ENCODE measurements around the gene METTL23. TPM values are rescaled to one million over a fixed set of nuclear protein-coding genes. Genes with fewer than 3 reads are reported as not detected.
"Not testable (repeated sequence)": the region's sequence is repeated elsewhere in the genome, so short reads cannot be mapped to it uniquely, and the experiment has no call there.

METTL23 gene
- polyA plus RNA-seq, 1 donor from 2014 or later: 59.8 TPM

- TF ChIP-seq POLR2AphosphoS5 (IDR thresholded peaks at IDR 0.05): peak; percentile 28
- TF ChIP-seq RAD21 (conservative IDR thresholded peaks at IDR 0.05): no peak
- no peak for TF ChIP-seq MXI1 (conservative IDR thresholded peaks at IDR 0.05; ENCODE audit: poor library complexity, severe bottlenecking)
- Histone ChIP-seq H3K9ac (ENCODE audit: low read length) (peak overlapping the region; percentile 73), H2AFZ (ENCODE audit: low read depth, low read length) (no peak overlapping the region), H3K79me2 (replicated peaks; ENCODE audit: insufficient read depth, low read length) (peaks cover 18% of the 10 kb centered on the region), H3K27ac (ENCODE audit: low read length) (peak overlapping the region; percentile 61), H4K20me1 (ENCODE audit: insufficient read depth) (no peaks in the 10 kb centered on the region), H3K27me3 (ENCODE audit: insufficient read depth, low read depth, low read length) (no peaks in the 10 kb centered on the region), H3K9me3 (ENCODE audit: low read length) (no peaks in the 10 kb centered on the region), H3K9me2 (ENCODE audit: insufficient read depth, low read length) (no peaks in the 10 kb centered on the region), H3K36me3 (ENCODE audit: insufficient read depth, low read length) (no peaks in the 10 kb centered on the region), H3K4me3 (ENCODE audit: low read length) (peak overlapping the region; percentile 79), H3F3A (ENCODE audit: insufficient read depth, low read length, poor library complexity, severe bottlenecking) (no peaks in the 10 kb centered on the region), H3K4me2 (ENCODE audit: low read length) (peak overlapping the region; percentile 87)
These were observed 17.3 kb upstream of the METTL23 start for GRCh38 chr17:76709077-76709950.

- peak; percentile 67 for TF ChIP-seq MXI1 (conservative IDR thresholded peaks at IDR 0.05; ENCODE audit: poor library complexity, severe bottlenecking)
- not testable (repeated sequence) for H3K9me3 ChIP-seq (ENCODE audit: low read length); H3K9me2 ChIP-seq (ENCODE audit: insufficient read depth, low read length); H3K36me3 ChIP-seq (ENCODE audit: insufficient read depth, low read length); H4K20me1 ChIP-seq (ENCODE audit: insufficient read depth); H3K27me3 ChIP-seq (ENCODE audit: insufficient read depth, low read depth, low read length); H3F3A ChIP-seq (ENCODE audit: insufficient read depth, low read length, poor library complexity, severe bottlenecking)
- H3K79me2 ChIP-seq (replicated peaks; ENCODE audit: insufficient read depth, low read length): peaks cover 13% of the 10 kb centered on the region
- H3K9ac ChIP-seq (ENCODE audit: low read length): peak overlapping the region; percentile 73
- H3K4me3 ChIP-seq (ENCODE audit: low read length): peak overlapping the region; percentile 79
- peak overlapping the region; percentile 61 for H3K27ac ChIP-seq (ENCODE audit: low read length)
- peak overlapping the region; percentile 8 for H2AFZ ChIP-seq (ENCODE audit: low read depth, low read length)
- peak overlapping the region; percentile 87 for H3K4me2 ChIP-seq (ENCODE audit: low read length)
These were observed 16.4 kb upstream of the METTL23 start for GRCh38 chr17:76709951-76710862.

GRCh38 chr17:76710863-76711611, 15.6 kb upstream of the METTL23 start, which contains the start of gene MXRA7:
Gene MXRA7 (minus strand): TSS chr17:76710965. CDS start chr17:76710946, 19 bp downstream.
- Histone ChIP-seq H3K4me2 (ENCODE audit: low read length) (peak within 1 kb of the TSS; percentile 87), H3K9me3 (ENCODE audit: low read length) (no peaks in the 10 kb centered on the region), H3K79me2 (replicated peaks; ENCODE audit: insufficient read depth, low read length) (peaks cover 6% of the 10 kb centered on the region), H4K20me1 (ENCODE audit: insufficient read depth) (no peaks in the 10 kb centered on the region), H3K4me3 (ENCODE audit: low read length) (peak within 1 kb of the TSS; percentile 79), H3K36me3 (ENCODE audit: insufficient read depth, low read length) (peaks cover 4% of the 10 kb centered on the region), H3K27ac (ENCODE audit: low read length) (peak within 1 kb of the TSS; percentile 63), H3K9ac (ENCODE audit: low read length) (peak within 1 kb of the TSS; percentile 73), H3K9me2 (ENCODE audit: insufficient read depth, low read length) (no peaks in the 10 kb centered on the region), H3K27me3 (ENCODE audit: insufficient read depth, low read depth, low read length) (no peaks in the 10 kb centered on the region), H3F3A (ENCODE audit: insufficient read depth, low read length, poor library complexity, severe bottlenecking) (no peaks in the 10 kb centered on the region), H2AFZ (ENCODE audit: low read depth, low read length) (peak within 1 kb of the TSS; percentile 30)
- TF ChIP-seq EZH2 (IDR thresholded peaks at IDR 0.05; ENCODE audit: borderline replicate concordance, insufficient read depth, low read length, poor library complexity, severe bottlenecking) (no peak), RAD21 (conservative IDR thresholded peaks at IDR 0.05) (no peak), REST (IDR thresholded peaks at IDR 0.05; ENCODE audit: borderline replicate concordance) (no peak), CTCF (IDR thresholded peaks at IDR 0.05; ENCODE audit: poor library complexity, severe bottlenecking) (no peak), TAF1 (IDR thresholded peaks at IDR 0.05; ENCODE audit: low read depth) (no peak), POLR2AphosphoS5 (IDR thresholded peaks at IDR 0.05) (peak; percentile 43), EP300 (conservative IDR thresholded peaks at IDR 0.05; ENCODE audit: poor library complexity, severe bottlenecking) (no peak), SMC3 (conservative IDR thresholded peaks at IDR 0.05; ENCODE audit: poor library complexity) (no peak)

- not testable (repeated sequence) for H3K4me2 ChIP-seq (ENCODE audit: low read length); H3F3A ChIP-seq (ENCODE audit: insufficient read depth, low read length, poor library complexity, severe bottlenecking); H3K79me2 ChIP-seq (replicated peaks; ENCODE audit: insufficient read depth, low read length); H3K27me3 ChIP-seq (ENCODE audit: insufficient read depth, low read depth, low read length); H3K4me3 ChIP-seq (ENCODE audit: low read length); H2AFZ ChIP-seq (ENCODE audit: low read depth, low read length); H3K9me2 ChIP-seq (ENCODE audit: insufficient read depth, low read length); H3K9me3 ChIP-seq (ENCODE audit: low read length); H4K20me1 ChIP-seq (ENCODE audit: insufficient read depth); H3K27ac ChIP-seq (ENCODE audit: low read length); H3K36me3 ChIP-seq (ENCODE audit: insufficient read depth, low read length); H3K9ac ChIP-seq (ENCODE audit: low read length)
These were observed 14.3 kb upstream of the METTL23 start for GRCh38 chr17:76712321-76712720.
